GM18519 (cell line): ENCODE data around the gene OVOL1.
"Not testable (repeated sequence)": the region's sequence is repeated elsewhere in the genome, so short reads cannot be mapped to it uniquely, and the experiment has no call there.

ENCODE experiments used
- ATAC-seq: cut with Tn5 transposase; IDR thresholded peaks from one replicate; pipeline ENCODE4 v1.9.1; 2021; ENCODE audit warnings: mild to moderate bottlenecking, moderate library complexity; ENCODE audit not compliant: unreplicated experiment, low FRiP score

OVOL1 gene

GRCh38 chr11:65810046-65810868, 23.4 kb downstream of the OVOL1 start:
- ATAC-seq, result no peak

- no peak for ATAC-seq
Measured at GRCh38 chr11:65811764-65812475, 25.1 kb downstream of the OVOL1 start.

- no peak for ATAC-seq
Measured at GRCh38 chr11:65814131-65814985, 27.5 kb downstream of the OVOL1 start.

GRCh38 chr11:65814986-65815565, 28.2 kb downstream of the OVOL1 start:
- no peak for ATAC-seq

- ATAC-seq, result no peak
Measured at GRCh38 chr11:65816696-65817095, 29.8 kb downstream of the OVOL1 start.

GRCh38 chr11:65817312-65817834, 30.5 kb downstream of the OVOL1 start:
- no peak for ATAC-seq

GRCh38 chr11:65817835-65818680, 31.2 kb downstream of the OVOL1 start:
- peak; percentile 76 for ATAC-seq

- no peak for ATAC-seq
Measured at GRCh38 chr11:65821107-65821506, 34.2 kb downstream of the OVOL1 start.

- no peak for ATAC-seq
Measured at GRCh38 chr11:65822776-65823528, 36.1 kb downstream of the OVOL1 start.

- ATAC-seq, result no peak
Measured at GRCh38 chr11:65826984-65827735, 40.3 kb downstream of the OVOL1 start.

GRCh38 chr11:65829459-65829858, 42.6 kb downstream of the OVOL1 start:
- ATAC-seq, result no peak

- not testable (repeated sequence) for ATAC-seq
Measured at GRCh38 chr11:65832231-65832630, 45.4 kb downstream of the OVOL1 start.

GRCh38 chr11:65833297-65834030, 46.6 kb downstream of the OVOL1 start, which contains the start of gene SNX32:
TSS of gene SNX32 (plus strand) at chr11:65833963. CDS start at chr11:65834066, 103 bp downstream.
- ATAC-seq, result peak; percentile 71

GRCh38 chr11:65834202-65834601, 47.3 kb downstream of the OVOL1 start:
- no peak for ATAC-seq

GRCh38 chr11:65842144-65842543, 55.3 kb downstream of the OVOL1 start:
- no peak for ATAC-seq

GRCh38 chr11:65843811-65844210, 56.9 kb downstream of the OVOL1 start:
- no peak for ATAC-seq

- no peak for ATAC-seq
Measured at GRCh38 chr11:65844231-65844872, 57.5 kb downstream of the OVOL1 start.
